ENCODE measurements around the gene CFAP299.

GRCh38 chr4:80336582-80336981 lies 1.1 kb downstream of the CFAP299 start:
- TF ChIP-seq TAF1 (IDR thresholded peaks at IDR 0.05; ENCODE audit: low read depth, low read length), result no peak
- no peak for TF ChIP-seq SPI1 (IDR thresholded peaks at IDR 0.05; ENCODE audit: low read depth, low read length)
- no peak for TF ChIP-seq POLR2A (IDR thresholded peaks at IDR 0.05; ENCODE audit: low read depth, low read length)

All from GM12891 (cell line).